Measurements from ENCODE around the gene CDH13.

- TF ChIP-seq CTCF (IDR thresholded peaks at IDR 0.05; ENCODE audit: low read depth, low read length), result no peak
- TF ChIP-seq EZH2phosphoT487 (IDR thresholded peaks at IDR 0.05; ENCODE audit: low read depth), result no peak
Measured at GRCh38 chr16:83839561-83839960, 1212.8 kb downstream of the CDH13 start.

Data from OCI-LY3 (cell line).